Measurements from ENCODE around the gene CRCP. TPM values are rescaled to one million over a fixed set of nuclear protein-coding genes. Genes with fewer than 3 reads are reported as not detected.

The CRCP gene
- polyA plus RNA-seq, 3 donors = 15.5 to 18.6 (median 16.5) TPM

- no peak overlapping the region for H3K27ac ChIP-seq (ENCODE audit: low read depth, low read length)
- WGBS, 3 donors = 63 to 76% (median 68%) methylated on average over 2 of the region's 2 CpGs
These were observed 62.3 kb downstream of the CRCP start for GRCh38 chr7:66176914-66177313.

- no peak overlapping the region for H3K27ac ChIP-seq (ENCODE audit: low read depth, low read length)
- 95 to 98% (median 95%) methylated on average over 2 of the region's 2 CpGs for WGBS, 3 donors
These were observed 63.6 kb downstream of the CRCP start for GRCh38 chr7:66178258-66178657.

- no peak overlapping the region for H3K27ac ChIP-seq (ENCODE audit: low read depth, low read length)
These were observed 66.7 kb downstream of the CRCP start for GRCh38 chr7:66181329-66181728.

- 96 to 100% (median 98%) methylated on average over 2 of the region's 2 CpGs for WGBS, 3 donors
- H3K27ac ChIP-seq (ENCODE audit: low read depth, low read length) = no peak overlapping the region
These were observed 67.2 kb downstream of the CRCP start for GRCh38 chr7:66181845-66182244.

- H3K27ac ChIP-seq (ENCODE audit: low read depth, low read length) = no peak overlapping the region
- WGBS, 3 donors = 82 to 91% (median 86%) methylated on average over 6 of the region's 6 CpGs
These were observed 68.3 kb downstream of the CRCP start for GRCh38 chr7:66182920-66183319.

GRCh38 chr7:66183700-66184099, 69.1 kb downstream of the CRCP start:
- no peak overlapping the region for H3K27ac ChIP-seq (ENCODE audit: low read depth, low read length)
- 62 to 91% (median 74%) methylated on average over 2 of the region's 2 CpGs for WGBS, 3 donors

GRCh38 chr7:66185680-66186187, 71.1 kb downstream of the CRCP start:
- 89 to 98% (median 90%) methylated on average over 7 to 8 of the region's 8 CpGs for WGBS, 3 donors
- no peak overlapping the region for H3K27ac ChIP-seq (ENCODE audit: low read depth, low read length)

GRCh38 chr7:66186991-66187390, 72.3 kb downstream of the CRCP start:
- H3K27ac ChIP-seq (ENCODE audit: low read depth, low read length) = no peak overlapping the region
- 93 to 95% (median 93%) methylated on average over 4 of the region's 4 CpGs for WGBS, 3 donors

- no peak overlapping the region for H3K27ac ChIP-seq (ENCODE audit: low read depth, low read length)
- 23 to 46% (median 31%) methylated on average over 1 of the region's 1 CpG for WGBS, 3 donors
These were observed 73.3 kb downstream of the CRCP start for GRCh38 chr7:66187905-66188304.

GRCh38 chr7:66188645-66189044, 74.0 kb downstream of the CRCP start:
- WGBS, 3 donors = 87 to 98% (median 94%) methylated on average over 2 of the region's 2 CpGs

GRCh38 chr7:66189695-66190503, 75.3 kb downstream of the CRCP start:
- no peak overlapping the region for H3K27ac ChIP-seq (ENCODE audit: low read depth, low read length)
- 80 to 88% (median 86%) methylated on average over 7 of the region's 7 CpGs for whole genome bisulfite sequencing, 3 donors

More at GRCh38 chr7:66188645-66189044, 74.0 kb downstream of the CRCP start:
- H3K27ac ChIP-seq (ENCODE audit: low read depth, low read length) = no peak overlapping the region

- H3K27ac ChIP-seq (ENCODE audit: low read depth, low read length) = no peak overlapping the region
- 57 to 75% (median 71%) methylated on average over 5 of the region's 5 CpGs for WGBS, 3 donors
These were observed 75.8 kb downstream of the CRCP start for GRCh38 chr7:66190504-66190857.

- WGBS, 3 donors = 58 to 74% (median 69%) methylated on average over 6 of the region's 6 CpGs
These were observed 78.6 kb downstream of the CRCP start for GRCh38 chr7:66193146-66193725.

GRCh38 chr7:66198469-66198868, 83.8 kb downstream of the CRCP start:
- 55 to 82% (median 60%) methylated on average over 2 of the region's 2 CpGs for WGBS, 3 donors
- H3K27ac ChIP-seq (ENCODE audit: low read depth, low read length) = no peak overlapping the region

More at GRCh38 chr7:66193146-66193725, 78.6 kb downstream of the CRCP start:
- H3K27ac ChIP-seq (ENCODE audit: low read depth, low read length) = no peak overlapping the region

- H3K27ac ChIP-seq (ENCODE audit: low read depth, low read length) = no peak overlapping the region
- WGBS, 3 donors = 83 to 89% (median 88%) methylated on average over 4 of the region's 4 CpGs
These were observed 84.3 kb downstream of the CRCP start for GRCh38 chr7:66198956-66199355.

GRCh38 chr7:66202441-66202840, 87.8 kb downstream of the CRCP start:
- 47 to 62% (median 48%) methylated on average over 8 of the region's 8 CpGs for WGBS, 3 donors
- H3K27ac ChIP-seq (ENCODE audit: low read depth, low read length) = no peak overlapping the region
